SK-N-SH treated with all-trans-retinoic acid at 6 μM for 48 hours (cell line): ENCODE data around the gene MAPK9.

ENCODE experiments used
- ATAC-seq: fragments of 200-7000 bp; cut with Tn5 transposase; 3 replicates; pipeline ENCODE4 v1.9.1; 2020; ENCODE audit warnings: mild to moderate bottlenecking, moderate library complexity
- BACH2 ChIP-seq: fragments of 250-450 bp; sonication (Bioruptor Pico); IDR thresholded peaks from 2 replicates; pipeline ENCODE4 v1.9.0; 2021; ENCODE audit warnings: mild to moderate bottlenecking, borderline replicate concordance
- CREB5 ChIP-seq: fragments of 250-450 bp; sonication (Bioruptor Pico); IDR thresholded peaks from 2 replicates; pipeline ENCODE4 v1.5.1; 2020; ENCODE audit warnings: low read depth, mild to moderate bottlenecking, moderate library complexity
- CSDC2 ChIP-seq: fragments of 250-450 bp; sonication (Bioruptor Pico); IDR thresholded peaks from 2 replicates; pipeline ENCODE4 v1.5.0; 2020; ENCODE audit warnings: mild to moderate bottlenecking, moderate library complexity
- CSRNP3 ChIP-seq: fragments of 250-450 bp; sonication (Bioruptor Pico); IDR thresholded peaks from 2 replicates; pipeline ENCODE4 v1.5.1; 2021; ENCODE audit warnings: mild to moderate bottlenecking, moderate library complexity
- ESRRG ChIP-seq: fragments of 250-450 bp; sonication (Bioruptor Pico); IDR thresholded peaks from 2 replicates; pipeline ENCODE4 v1.6.1; 2021; ENCODE audit warnings: mild to moderate bottlenecking
- GLIS3 ChIP-seq: fragments of 250-450 bp; sonication (Bioruptor Pico); IDR thresholded peaks from 2 replicates; pipeline ENCODE4 v1.5.0; 2020; ENCODE audit warnings: mild to moderate bottlenecking, moderate library complexity
- ISL1 ChIP-seq: fragments of 250-450 bp; sonication (Bioruptor Pico); IDR thresholded peaks from 2 replicates; pipeline ENCODE4 v2.1.2; 2022; ENCODE audit warnings: mild to moderate bottlenecking, moderate library complexity
- OSR1 ChIP-seq: fragments of 250-450 bp; sonication (Bioruptor Pico); IDR thresholded peaks from 2 replicates; pipeline ENCODE4 v1.8.0; 2022; ENCODE audit warnings: moderate library complexity, mild to moderate bottlenecking, inconsistent platforms
- PATZ1 ChIP-seq: fragments of 250-450 bp; sonication (Bioruptor Pico); IDR thresholded peaks from 2 replicates; pipeline ENCODE4 v1.8.0; 2020; ENCODE audit warnings: mild to moderate bottlenecking, moderate library complexity, borderline replicate concordance
- POU6F1 ChIP-seq: fragments of 250-450 bp; sonication (Bioruptor Pico); IDR thresholded peaks from 2 replicates; pipeline ENCODE4 v1.8.0; 2021; ENCODE audit warnings: low read depth, mild to moderate bottlenecking, moderate library complexity, borderline replicate concordance
- RARB ChIP-seq: fragments of 250-450 bp; sonication (Bioruptor Pico); IDR thresholded peaks from 2 replicates; pipeline ENCODE4 v1.8.0; 2021; ENCODE audit warnings: mild to moderate bottlenecking, moderate library complexity
- SNAI2 ChIP-seq: fragments of 250-450 bp; sonication (Bioruptor Pico); IDR thresholded peaks from 2 replicates; pipeline ENCODE4 v1.5.0; 2020; ENCODE audit warnings: mild to moderate bottlenecking, moderate library complexity
- TCF4 ChIP-seq: fragments of 250-450 bp; sonication (Bioruptor Pico); IDR thresholded peaks from 2 replicates; pipeline ENCODE4 v1.8.0; 2021; ENCODE audit warnings: mild to moderate bottlenecking, moderate library complexity, borderline replicate concordance
- TOX ChIP-seq: fragments of 250-450 bp; sonication (Bioruptor Pico); IDR thresholded peaks from 2 replicates; pipeline ENCODE4 v1.8.0; 2021; ENCODE audit warnings: mild to moderate bottlenecking, moderate library complexity, borderline replicate concordance
- TSHZ2 ChIP-seq: fragments of 250-450 bp; sonication (Bioruptor Pico); IDR thresholded peaks from 2 replicates; pipeline ENCODE4 v1.5.0; 2020; ENCODE audit warnings: mild to moderate bottlenecking, moderate library complexity
- ZC3H10 ChIP-seq: fragments of 250-450 bp; sonication (Bioruptor Pico); IDR thresholded peaks from 2 replicates; pipeline ENCODE4 v1.5.1; 2021; ENCODE audit warnings: mild to moderate bottlenecking, moderate library complexity
- ZFP3 ChIP-seq: fragments of 250-450 bp; sonication (Bioruptor Pico); IDR thresholded peaks from 2 replicates; pipeline ENCODE4 v1.5.0; 2020; ENCODE audit warnings: mild to moderate bottlenecking, moderate library complexity
- ZFP30 ChIP-seq: fragments of 450-650 bp; formaldehyde crosslinking; IDR thresholded peaks from 2 replicates; pipeline ENCODE4 v1.5.0; 2022; ENCODE audit warnings: mild to moderate bottlenecking, moderate library complexity
- ZNF70 ChIP-seq: fragments of 450-650 bp; formaldehyde crosslinking; IDR thresholded peaks from 2 replicates; pipeline ENCODE4 v1.5.0; 2020; ENCODE audit warnings: mild to moderate bottlenecking, moderate library complexity
- ZNF8 ChIP-seq: fragments of 450-650 bp; formaldehyde crosslinking; IDR thresholded peaks from 2 replicates; pipeline ENCODE4 v1.5.0; 2020; ENCODE audit warnings: mild to moderate bottlenecking, moderate library complexity

MAPK9 gene

GRCh38 chr5:180207593-180207992 lies 84.3 kb downstream of the MAPK9 start:
- no peak for ATAC-seq

GRCh38 chr5:180206993-180207392 lies 84.9 kb downstream of the MAPK9 start:
- TF ChIP-seq GLIS3 (CRISPR knock-in tag) (no peak), PATZ1 (CRISPR knock-in tag) (no peak), ZFP3 (CRISPR knock-in tag) (no peak)
- ATAC-seq: no peak

More at GRCh38 chr5:180207593-180207992, 84.3 kb downstream of the MAPK9 start:
- TF ChIP-seq ZC3H10 (CRISPR knock-in tag) (no peak), BACH2 (CRISPR knock-in tag) (no peak), ZFP3 (CRISPR knock-in tag) (no peak), PATZ1 (CRISPR knock-in tag) (no peak), CSDC2 (no peak), ZNF8 (CRISPR knock-in tag) (no peak), ESRRG (no peak), POU6F1 (CRISPR knock-in tag) (no peak), TCF4 (CRISPR knock-in tag) (no peak), OSR1 (CRISPR knock-in tag) (no peak), CREB5 (CRISPR knock-in tag) (no peak), SNAI2 (CRISPR knock-in tag) (no peak), GLIS3 (CRISPR knock-in tag) (no peak), TOX (CRISPR knock-in tag) (no peak), RARB (CRISPR knock-in tag) (no peak)

GRCh38 chr5:180205916-180206315 lies 86.0 kb downstream of the MAPK9 start:
- no peak for ATAC-seq
- no peak for TF ChIP-seq ZFP3 (CRISPR knock-in tag)
- TF ChIP-seq CSDC2: no peak
- TF ChIP-seq ZNF70: no peak
- TF ChIP-seq CSRNP3 (CRISPR knock-in tag): no peak
- TF ChIP-seq BACH2 (CRISPR knock-in tag): no peak
- TF ChIP-seq TOX (CRISPR knock-in tag): no peak
- TF ChIP-seq ISL1: no peak
- no peak for TF ChIP-seq SNAI2 (CRISPR knock-in tag)

GRCh38 chr5:180204276-180204819 lies 87.5 kb downstream of the MAPK9 start:
- ATAC-seq: no peak
- TF ChIP-seq ISL1 (no peak), ZFP30 (CRISPR knock-in tag) (no peak), TCF4 (CRISPR knock-in tag) (no peak), SNAI2 (CRISPR knock-in tag) (no peak), GLIS3 (CRISPR knock-in tag) (no peak), PATZ1 (CRISPR knock-in tag) (no peak), RARB (CRISPR knock-in tag) (no peak), ZNF8 (CRISPR knock-in tag) (no peak), BACH2 (CRISPR knock-in tag) (no peak), CSRNP3 (CRISPR knock-in tag) (no peak), TSHZ2 (CRISPR knock-in tag) (no peak)
